Skeletal muscle satellite cell (primary cell): ENCODE data around the gene ZNF226.
A peak's percentile ranks its signal among the peaks of the same experiment; 100 is the strongest.
"Not testable (repeated sequence)": the region's sequence is repeated elsewhere in the genome, so short reads cannot be mapped to it uniquely, and the experiment has no call there.

Experiments used
- H3K27me3 ChIP-seq: 2 replicates; pipeline ENCODE4 v1.7.0; 2013; ENCODE audit warnings: low read length; ENCODE audit not compliant: control insufficient read depth, insufficient read depth
- H3K36me3 ChIP-seq: 2 replicates; pipeline ENCODE4 v1.7.0; 2013; ENCODE audit warnings: mild to moderate bottlenecking, control low read depth, low read length; ENCODE audit not compliant: insufficient read depth
- H3K4me1 ChIP-seq: 2 replicates; pipeline ENCODE4 v1.7.0; 2013; ENCODE audit warnings: low read length; ENCODE audit not compliant: control insufficient read depth, insufficient read depth
- H3K4me2 ChIP-seq: 2 replicates; pipeline ENCODE4 v1.7.0; 2013; ENCODE audit warnings: mild to moderate bottlenecking, low read length
- H3K4me3 ChIP-seq: 2 replicates; pipeline ENCODE4 v1.7.0; 2013; ENCODE audit warnings: low read length
- H3K9ac ChIP-seq: 2 replicates; pipeline ENCODE4 v1.7.0; 2013; ENCODE audit warnings: mild to moderate bottlenecking, low read depth, low read length, moderate library complexity
- H3K9me3 ChIP-seq: replicated peaks from 2 replicates; pipeline ENCODE4 v1.7.0; 2013; ENCODE audit warnings: mild to moderate bottlenecking, control low read depth, low read length

Gene ZNF226

DNA sequence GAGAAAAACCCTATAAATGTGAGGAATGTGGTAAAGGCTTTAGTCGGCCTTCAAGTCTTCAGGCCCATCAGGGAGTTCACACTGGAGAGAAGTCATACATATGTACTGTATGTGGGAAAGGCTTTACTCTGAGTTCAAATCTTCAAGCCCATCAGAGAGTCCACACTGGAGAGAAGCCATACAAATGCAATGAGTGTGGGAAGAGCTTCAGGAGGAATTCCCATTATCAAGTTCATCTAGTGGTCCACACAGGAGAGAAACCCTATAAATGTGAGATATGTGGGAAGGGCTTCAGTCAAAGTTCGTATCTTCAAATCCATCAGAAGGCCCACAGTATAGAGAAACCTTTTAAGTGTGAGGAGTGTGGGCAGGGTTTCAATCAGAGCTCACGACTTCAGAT, 11.7 kb downstream of the ZNF226 start:
- H3K9ac ChIP-seq, result no peak overlapping the region
- peaks cover 24% of the 10 kb centered on the region for H3K9me3 ChIP-seq
- no peaks in the 10 kb centered on the region for H3K4me1 ChIP-seq
- H3K36me3 ChIP-seq, result peaks cover 57% of the 10 kb centered on the region
- H3K27me3 ChIP-seq, result no peaks in the 10 kb centered on the region
- no peak overlapping the region for H3K4me3 ChIP-seq
- no peak overlapping the region for H3K4me2 ChIP-seq

- Histone ChIP-seq H3K4me3 (no peak overlapping the region), H3K9ac (no peak overlapping the region), H3K4me1 (no peaks in the 10 kb centered on the region), H3K9me3 (peaks cover 21% of the 10 kb centered on the region), H3K27me3 (no peaks in the 10 kb centered on the region), H3K4me2 (no peak overlapping the region), H3K36me3 (peaks cover 14% of the 10 kb centered on the region)
Observed at GRCh38 chr19:44180968-44181367, 16.1 kb downstream of the ZNF226 start.

- Histone ChIP-seq H3K9ac (no peak overlapping the region), H3K4me1 (no peaks in the 10 kb centered on the region), H3K9me3 (peaks cover 9% of the 10 kb centered on the region), H3K27me3 (no peaks in the 10 kb centered on the region), H3K4me3 (no peak overlapping the region), H3K36me3 (peaks cover 3% of the 10 kb centered on the region), H3K4me2 (no peak overlapping the region)
Observed at GRCh38 chr19:44182145-44182544, 17.2 kb downstream of the ZNF226 start.

DNA sequence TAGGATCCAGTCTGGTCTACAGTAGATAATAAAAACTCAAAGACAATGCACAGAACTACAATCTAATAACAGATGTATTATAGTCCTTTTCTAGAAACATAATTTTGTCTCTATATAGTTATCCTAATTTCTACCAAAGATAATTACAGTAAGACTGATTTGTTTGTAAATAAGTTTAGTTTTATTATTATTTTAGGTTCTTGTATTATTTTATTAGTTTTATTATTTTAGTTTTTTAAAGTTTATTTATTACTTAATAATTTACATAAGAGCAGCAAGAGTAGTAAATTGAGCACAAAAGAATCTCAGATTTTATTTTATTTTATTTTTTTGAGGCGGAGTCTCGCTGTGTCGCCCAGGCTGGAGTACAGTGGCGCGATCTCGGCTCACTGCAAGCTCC, 25.1 kb downstream of the ZNF226 start:
- H3K27me3 ChIP-seq, result no peaks in the 10 kb centered on the region
- no peak overlapping the region for H3K4me3 ChIP-seq
- no peaks in the 10 kb centered on the region for H3K4me1 ChIP-seq
- H3K4me2 ChIP-seq, result no peak overlapping the region
- no peaks in the 10 kb centered on the region for H3K36me3 ChIP-seq
- no peaks in the 10 kb centered on the region for H3K9me3 ChIP-seq
- H3K9ac ChIP-seq, result no peak overlapping the region

GRCh38 chr19:44192127-44192526, 27.2 kb downstream of the ZNF226 start:
- Histone ChIP-seq H3K9me3 (no peaks in the 10 kb centered on the region), H3K4me3 (no peak overlapping the region), H3K9ac (no peak overlapping the region), H3K4me1 (no peaks in the 10 kb centered on the region), H3K4me2 (no peak overlapping the region), H3K27me3 (no peaks in the 10 kb centered on the region), H3K36me3 (no peaks in the 10 kb centered on the region)

- no peaks in the 10 kb centered on the region for H3K36me3 ChIP-seq
- no peaks in the 10 kb centered on the region for H3K4me1 ChIP-seq
- no peak overlapping the region for H3K4me2 ChIP-seq
- H3K4me3 ChIP-seq, result no peak overlapping the region
- H3K27me3 ChIP-seq, result no peaks in the 10 kb centered on the region
- H3K9me3 ChIP-seq, result no peaks in the 10 kb centered on the region
- H3K9ac ChIP-seq, result no peak overlapping the region
Observed at GRCh38 chr19:44196772-44197171, 31.9 kb downstream of the ZNF226 start.

- H3K9ac ChIP-seq, result no peak overlapping the region
- H3K4me2 ChIP-seq, result no peak overlapping the region
- peaks cover 4% of the 10 kb centered on the region for H3K4me1 ChIP-seq
- no peak overlapping the region for H3K4me3 ChIP-seq
- H3K9me3 ChIP-seq, result no peaks in the 10 kb centered on the region
- no peaks in the 10 kb centered on the region for H3K36me3 ChIP-seq
- H3K27me3 ChIP-seq, result no peaks in the 10 kb centered on the region
Observed at GRCh38 chr19:44202470-44202869, 37.6 kb downstream of the ZNF226 start.

DNA sequence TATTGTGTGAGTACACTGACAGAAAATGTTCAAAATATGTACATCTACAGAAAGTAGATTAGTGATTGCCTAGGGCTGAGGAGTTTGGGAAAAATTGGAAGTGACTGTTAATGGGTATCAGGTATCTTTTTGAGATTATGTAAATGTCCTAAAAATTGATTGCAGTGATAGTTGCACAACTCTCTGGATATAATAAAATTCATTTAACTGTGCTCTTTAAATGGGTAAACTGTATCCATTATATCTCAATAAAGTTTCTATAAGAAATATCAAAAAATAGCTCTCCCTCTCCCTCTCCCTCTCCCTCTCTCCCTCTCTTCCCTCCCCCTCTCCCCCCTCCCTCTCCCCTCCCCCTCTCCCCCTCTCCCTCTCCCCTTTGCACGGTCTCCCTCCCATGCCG, 38.1 kb downstream of the ZNF226 start:
- Histone ChIP-seq H3K9me3 (no peaks in the 10 kb centered on the region), H3K9ac (no peak overlapping the region), H3K4me2 (no peak overlapping the region), H3K36me3 (no peaks in the 10 kb centered on the region), H3K4me1 (peaks cover 4% of the 10 kb centered on the region), H3K4me3 (no peak overlapping the region), H3K27me3 (no peaks in the 10 kb centered on the region)

DNA sequence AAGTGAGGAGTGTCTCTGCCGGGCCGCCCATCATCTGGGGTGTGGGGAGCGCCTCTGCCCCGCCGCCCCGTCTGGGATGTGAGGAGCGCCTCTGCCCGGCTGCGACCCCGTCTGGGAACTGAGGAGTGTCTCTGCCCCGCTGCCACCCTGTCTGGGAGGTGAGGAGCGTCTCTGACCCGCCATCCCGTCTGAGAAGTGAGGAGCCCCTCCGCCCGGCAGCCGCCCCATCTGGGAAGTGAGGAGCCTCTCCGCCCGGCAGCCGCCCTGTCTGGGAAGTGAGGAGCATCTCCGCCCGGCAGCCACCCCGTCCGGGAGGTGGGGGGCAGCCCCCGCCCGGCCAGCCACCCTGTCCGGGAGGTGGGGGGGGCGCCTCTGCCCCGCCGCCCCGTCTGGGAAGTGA, 39.0 kb downstream of the ZNF226 start:
- H3K27me3 ChIP-seq, H3K9ac ChIP-seq, H3K9me3 ChIP-seq, H3K36me3 ChIP-seq, H3K4me2 ChIP-seq, H3K4me3 ChIP-seq, H3K4me1 ChIP-seq: not testable (repeated sequence)

- Histone ChIP-seq H3K4me3 (no peak overlapping the region), H3K4me2 (no peak overlapping the region), H3K9me3 (no peaks in the 10 kb centered on the region), H3K27me3 (no peaks in the 10 kb centered on the region), H3K36me3 (no peaks in the 10 kb centered on the region), H3K4me1 (peaks cover 4% of the 10 kb centered on the region), H3K9ac (no peak overlapping the region)
Observed at GRCh38 chr19:44204772-44205171, 39.9 kb downstream of the ZNF226 start.

GRCh38 chr19:44207126-44207803, 42.4 kb downstream of the ZNF226 start:
- Histone ChIP-seq H3K4me3 (peak overlapping the region; percentile 91), H3K9ac (peak overlapping the region; percentile 95)

GRCh38 chr19:44212250-44212865, 47.5 kb downstream of the ZNF226 start, which contains the start of gene ZNF227:
Gene ZNF227 (plus strand): TSS chr19:44212532. CDS start chr19:44217793, 5,261 bp downstream.
- H3K9ac ChIP-seq, result peak within 1 kb of the TSS; percentile 87
- no peaks in the 10 kb centered on the region for H3K9me3 ChIP-seq
- peak within 1 kb of the TSS; percentile 81 for H3K4me2 ChIP-seq
- no peaks in the 10 kb centered on the region for H3K27me3 ChIP-seq
- H3K36me3 ChIP-seq, result peaks cover 20% of the 10 kb centered on the region
- peak within 1 kb of the TSS; percentile 90 for H3K4me3 ChIP-seq
- no peaks in the 10 kb centered on the region for H3K4me1 ChIP-seq

More at GRCh38 chr19:44207126-44207803, 42.4 kb downstream of the ZNF226 start:
- Histone ChIP-seq H3K27me3 (no peaks in the 10 kb centered on the region), H3K36me3 (no peaks in the 10 kb centered on the region), H3K4me2 (peak overlapping the region; percentile 86), H3K4me1 (peaks cover 4% of the 10 kb centered on the region), H3K9me3 (no peaks in the 10 kb centered on the region)
